Ishikawa (cell line): ENCODE data around the gene PTCH1.

ENCODE experiments used
- CEBPB ChIP-seq: IDR thresholded peaks from 2 replicates; pipeline ENCODE4 v1.6.1; 2012
- CREB1 ChIP-seq: IDR thresholded peaks from 2 replicates; pipeline ENCODE4 v1.6.1; 2012; ENCODE audit warnings: low read depth
- EP300 ChIP-seq: IDR thresholded peaks from 2 replicates; pipeline ENCODE4 v1.6.1; 2012; ENCODE audit warnings: borderline replicate concordance
- RAD21 ChIP-seq: IDR thresholded peaks from 2 replicates; pipeline ENCODE4 v1.6.1; 2012; ENCODE audit warnings: low read depth
- TEAD4 ChIP-seq: IDR thresholded peaks from 2 replicates; pipeline ENCODE4 v1.6.1; 2012
- USF1 ChIP-seq: IDR thresholded peaks from 2 replicates; pipeline ENCODE4 v1.6.1; 2012
- YY1 ChIP-seq: IDR thresholded peaks from 2 replicates; pipeline ENCODE4 v1.6.1; 2012; ENCODE audit warnings: low read depth
- TF ChIP-seq, protein P1 (sequence below): IDR thresholded peaks from 2 replicates; pipeline ENCODE4 v1.6.1; 2012
- TF ChIP-seq, protein P2 (sequence below): IDR thresholded peaks from 2 replicates; pipeline ENCODE4 v1.6.1; 2012; ENCODE audit warnings: low read depth, mild to moderate bottlenecking

DNA sequence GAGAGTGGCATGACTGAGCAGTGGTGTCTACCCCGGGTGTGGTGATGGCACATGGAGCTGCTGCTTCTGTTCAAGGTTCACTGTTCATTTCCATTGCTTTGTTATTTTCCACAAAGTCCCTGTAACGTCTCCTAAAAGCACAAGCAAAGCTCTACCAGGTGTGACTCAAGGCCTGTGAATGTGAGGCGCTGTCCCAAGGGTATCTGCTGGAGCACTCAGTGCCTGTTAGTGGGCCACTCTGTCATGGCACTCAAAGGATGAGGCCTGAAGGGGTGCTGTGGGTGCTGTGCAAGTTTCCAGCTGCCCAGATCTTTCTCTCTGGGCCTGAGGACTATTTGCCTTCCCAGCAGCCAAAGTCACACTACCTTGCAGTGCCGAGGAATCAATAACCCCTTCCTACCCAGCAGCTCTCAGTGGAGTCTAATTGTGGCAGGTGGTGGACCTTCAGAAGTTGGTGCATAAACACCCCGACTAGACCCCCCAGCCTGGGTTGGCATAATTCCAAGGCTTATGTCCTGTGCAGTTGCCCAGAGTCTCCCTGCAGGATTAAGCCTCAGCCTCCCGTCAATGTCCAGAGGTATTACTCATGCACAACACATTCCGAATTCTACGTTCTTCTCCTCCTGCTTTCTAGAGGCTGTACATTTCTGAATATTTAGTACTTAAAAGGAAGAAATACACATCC, 17.4 kb upstream of the PTCH1 start:
- TF ChIP-seq TEAD4 (no peak), EP300 (no peak), RAD21 (no peak), CREB1 (no peak), USF1 (no peak), CEBPB (no peak), YY1 (no peak)
- TF ChIP-seq, protein P1, sequence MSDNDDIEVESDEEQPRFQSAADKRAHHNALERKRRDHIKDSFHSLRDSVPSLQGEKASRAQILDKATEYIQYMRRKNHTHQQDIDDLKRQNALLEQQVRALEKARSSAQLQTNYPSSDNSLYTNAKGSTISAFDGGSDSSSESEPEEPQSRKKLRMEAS = no peak
- TF ChIP-seq, protein P2, sequence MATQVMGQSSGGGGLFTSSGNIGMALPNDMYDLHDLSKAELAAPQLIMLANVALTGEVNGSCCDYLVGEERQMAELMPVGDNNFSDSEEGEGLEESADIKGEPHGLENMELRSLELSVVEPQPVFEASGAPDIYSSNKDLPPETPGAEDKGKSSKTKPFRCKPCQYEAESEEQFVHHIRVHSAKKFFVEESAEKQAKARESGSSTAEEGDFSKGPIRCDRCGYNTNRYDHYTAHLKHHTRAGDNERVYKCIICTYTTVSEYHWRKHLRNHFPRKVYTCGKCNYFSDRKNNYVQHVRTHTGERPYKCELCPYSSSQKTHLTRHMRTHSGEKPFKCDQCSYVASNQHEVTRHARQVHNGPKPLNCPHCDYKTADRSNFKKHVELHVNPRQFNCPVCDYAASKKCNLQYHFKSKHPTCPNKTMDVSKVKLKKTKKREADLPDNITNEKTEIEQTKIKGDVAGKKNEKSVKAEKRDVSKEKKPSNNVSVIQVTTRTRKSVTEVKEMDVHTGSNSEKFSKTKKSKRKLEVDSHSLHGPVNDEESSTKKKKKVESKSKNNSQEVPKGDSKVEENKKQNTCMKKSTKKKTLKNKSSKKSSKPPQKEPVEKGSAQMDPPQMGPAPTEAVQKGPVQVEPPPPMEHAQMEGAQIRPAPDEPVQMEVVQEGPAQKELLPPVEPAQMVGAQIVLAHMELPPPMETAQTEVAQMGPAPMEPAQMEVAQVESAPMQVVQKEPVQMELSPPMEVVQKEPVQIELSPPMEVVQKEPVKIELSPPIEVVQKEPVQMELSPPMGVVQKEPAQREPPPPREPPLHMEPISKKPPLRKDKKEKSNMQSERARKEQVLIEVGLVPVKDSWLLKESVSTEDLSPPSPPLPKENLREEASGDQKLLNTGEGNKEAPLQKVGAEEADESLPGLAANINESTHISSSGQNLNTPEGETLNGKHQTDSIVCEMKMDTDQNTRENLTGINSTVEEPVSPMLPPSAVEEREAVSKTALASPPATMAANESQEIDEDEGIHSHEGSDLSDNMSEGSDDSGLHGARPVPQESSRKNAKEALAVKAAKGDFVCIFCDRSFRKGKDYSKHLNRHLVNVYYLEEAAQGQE = no peak
